Measurements from ENCODE around the gene C15orf40. TPM values are rescaled to one million over a fixed set of nuclear protein-coding genes. Genes with fewer than 3 reads are reported as not detected.

C15orf40 gene
- total RNA-seq, 1 donor from 2014 or later, result 22.1 TPM

- intact Hi-C loops (cut with micrococcal nuclease), result loop anchor here (2.0 to 10.0 kb wide), 4 partner anchors 35 to 441 kb away; partner anchors contain the start of gene RPS17
- peaks cover 22% of the 10 kb centered on the region for H3K4me1 Mint-ChIP-seq (ENCODE audit: low read depth)
Observed at GRCh38 chr15:82985688-82986441, 25.6 kb downstream of the C15orf40 start, which contains the start of gene RAMAC. TSS of gene RAMAC (plus strand) at chr15:82986210. CDS start at chr15:82989019, 2,809 bp downstream.

GRCh38 chr15:82980981-82981380 is 30.5 kb downstream of the C15orf40 start:
- H3K27ac Mint-ChIP-seq, result no peak overlapping the region
- H3K4me3 Mint-ChIP-seq (ENCODE audit: low read depth), result no peak overlapping the region
- no peak for DNase-seq (ENCODE audit: low spot score)
- no peaks in the 10 kb centered on the region for H3K27me3 Mint-ChIP-seq (ENCODE audit: low read depth)
- intact Hi-C loops (cut with micrococcal nuclease), result loop anchor here (10.0 kb wide), 1 partner anchor 436 kb away; the partner anchor contains the start of gene RPS17
- peaks cover 3% of the 10 kb centered on the region for H3K36me3 Mint-ChIP-seq (ENCODE audit: low read depth)
- no peaks in the 10 kb centered on the region for H3K9me3 Mint-ChIP-seq
- peaks cover 19% of the 10 kb centered on the region for H3K4me1 Mint-ChIP-seq (ENCODE audit: low read depth)

More at GRCh38 chr15:82985688-82986441, 25.6 kb downstream of the C15orf40 start, which contains the start of gene RAMAC:
- DNase-seq (ENCODE audit: low spot score), result peak; percentile 87
- peak within 1 kb of the TSS; percentile 95 for H3K27ac Mint-ChIP-seq
- peak within 1 kb of the TSS; percentile 86 for H3K4me3 Mint-ChIP-seq (ENCODE audit: low read depth)
- H3K27me3 Mint-ChIP-seq (ENCODE audit: low read depth), result no peaks in the 10 kb centered on the region
- H3K36me3 Mint-ChIP-seq (ENCODE audit: low read depth), result peaks cover 34% of the 10 kb centered on the region
- no peaks in the 10 kb centered on the region for H3K9me3 Mint-ChIP-seq

- Mint-ChIP-seq H3K27me3 (ENCODE audit: low read depth) (peaks cover 6% of the 10 kb centered on the region), H3K9me3 (no peaks in the 10 kb centered on the region), H3K4me1 (ENCODE audit: low read depth) (peaks cover 11% of the 10 kb centered on the region), H3K4me3 (ENCODE audit: low read depth) (no peak overlapping the region), H3K36me3 (ENCODE audit: low read depth) (peaks cover 3% of the 10 kb centered on the region), H3K27ac (no peak overlapping the region)
- DNase-seq (ENCODE audit: low spot score), result no peak
- intact Hi-C loops (cut with micrococcal nuclease), result loop anchor here (10.0 kb wide), 1 partner anchor 435 kb away; the partner anchor contains the start of gene RPS17
Observed at GRCh38 chr15:82979726-82980125, 31.7 kb downstream of the C15orf40 start.

- H3K9me3 Mint-ChIP-seq, result no peaks in the 10 kb centered on the region
- H3K4me1 Mint-ChIP-seq (ENCODE audit: low read depth), result peaks cover 9% of the 10 kb centered on the region
- peaks cover 6% of the 10 kb centered on the region for H3K27me3 Mint-ChIP-seq (ENCODE audit: low read depth)
- no peak for DNase-seq (ENCODE audit: low spot score)
- no peak overlapping the region for H3K4me3 Mint-ChIP-seq (ENCODE audit: low read depth)
- no peak overlapping the region for H3K27ac Mint-ChIP-seq
- H3K36me3 Mint-ChIP-seq (ENCODE audit: low read depth), result peaks cover 3% of the 10 kb centered on the region
- intact Hi-C loops (cut with micrococcal nuclease), result no loop called here
Observed at GRCh38 chr15:82978438-82978837, 33.0 kb downstream of the C15orf40 start.

GRCh38 chr15:82977076-82977475 is 34.4 kb downstream of the C15orf40 start:
- intact Hi-C loops (cut with micrococcal nuclease), result no loop called here
- Mint-ChIP-seq H3K4me3 (ENCODE audit: low read depth) (no peak overlapping the region), H3K27me3 (ENCODE audit: low read depth) (peaks cover 6% of the 10 kb centered on the region), H3K27ac (no peak overlapping the region), H3K9me3 (no peaks in the 10 kb centered on the region), H3K4me1 (ENCODE audit: low read depth) (peaks cover 12% of the 10 kb centered on the region), H3K36me3 (ENCODE audit: low read depth) (peaks cover 3% of the 10 kb centered on the region)
- no peak for DNase-seq (ENCODE audit: low spot score)

GRCh38 chr15:82972990-82973389 is 38.4 kb downstream of the C15orf40 start:
- no peak overlapping the region for H3K27ac Mint-ChIP-seq
- peaks cover 21% of the 10 kb centered on the region for H3K4me1 Mint-ChIP-seq (ENCODE audit: low read depth)
- no peak overlapping the region for H3K4me3 Mint-ChIP-seq (ENCODE audit: low read depth)
- H3K36me3 Mint-ChIP-seq (ENCODE audit: low read depth), result no peaks in the 10 kb centered on the region
- H3K9me3 Mint-ChIP-seq, result no peaks in the 10 kb centered on the region
- peaks cover 20% of the 10 kb centered on the region for H3K27me3 Mint-ChIP-seq (ENCODE audit: low read depth)
- intact Hi-C loops (cut with micrococcal nuclease), result no loop called here
- no peak for DNase-seq (ENCODE audit: low spot score)

GRCh38 chr15:82971218-82971984 is 40.0 kb downstream of the C15orf40 start:
- intact Hi-C loops (cut with micrococcal nuclease), result no loop called here
- Mint-ChIP-seq H3K9me3 (no peaks in the 10 kb centered on the region), H3K27me3 (ENCODE audit: low read depth) (peaks cover 20% of the 10 kb centered on the region), H3K4me1 (ENCODE audit: low read depth) (peaks cover 28% of the 10 kb centered on the region), H3K27ac (no peak overlapping the region), H3K4me3 (ENCODE audit: low read depth) (no peak overlapping the region), H3K36me3 (ENCODE audit: low read depth) (no peaks in the 10 kb centered on the region)
- no peak for DNase-seq (ENCODE audit: low spot score)

GRCh38 chr15:82970696-82971095 is 40.7 kb downstream of the C15orf40 start:
- no peak for DNase-seq (ENCODE audit: low spot score)
- intact Hi-C loops (cut with micrococcal nuclease), result no loop called here
- no peak overlapping the region for H3K4me3 Mint-ChIP-seq (ENCODE audit: low read depth)
- H3K9me3 Mint-ChIP-seq, result no peaks in the 10 kb centered on the region
- no peak overlapping the region for H3K27ac Mint-ChIP-seq
- H3K4me1 Mint-ChIP-seq (ENCODE audit: low read depth), result peaks cover 35% of the 10 kb centered on the region
- H3K27me3 Mint-ChIP-seq (ENCODE audit: low read depth), result peaks cover 20% of the 10 kb centered on the region
- H3K36me3 Mint-ChIP-seq (ENCODE audit: low read depth), result no peaks in the 10 kb centered on the region

GRCh38 chr15:82970078-82970686 is 41.3 kb downstream of the C15orf40 start:
- Mint-ChIP-seq H3K27ac (no peak overlapping the region), H3K27me3 (ENCODE audit: low read depth) (peaks cover 16% of the 10 kb centered on the region), H3K4me1 (ENCODE audit: low read depth) (peaks cover 36% of the 10 kb centered on the region), H3K4me3 (ENCODE audit: low read depth) (no peak overlapping the region), H3K36me3 (ENCODE audit: low read depth) (no peaks in the 10 kb centered on the region), H3K9me3 (no peaks in the 10 kb centered on the region)
- intact Hi-C loops (cut with micrococcal nuclease), result no loop called here
- no peak for DNase-seq (ENCODE audit: low spot score)

- H3K27me3 Mint-ChIP-seq (ENCODE audit: low read depth), result peaks cover 14% of the 10 kb centered on the region
- intact Hi-C loops (cut with micrococcal nuclease), result loop anchor here (5.0 kb wide), 2 partner anchors 137 to 157 kb away; no protein-coding TSS in a partner anchor
- no peak for DNase-seq (ENCODE audit: low spot score)
- no peak overlapping the region for H3K27ac Mint-ChIP-seq
- no peaks in the 10 kb centered on the region for H3K9me3 Mint-ChIP-seq
- H3K4me1 Mint-ChIP-seq (ENCODE audit: low read depth), result peaks cover 36% of the 10 kb centered on the region
- no peaks in the 10 kb centered on the region for H3K36me3 Mint-ChIP-seq (ENCODE audit: low read depth)
- no peak overlapping the region for H3K4me3 Mint-ChIP-seq (ENCODE audit: low read depth)
Observed at GRCh38 chr15:82969353-82969752, 42.1 kb downstream of the C15orf40 start.

GRCh38 chr15:82968066-82968465 is 43.4 kb downstream of the C15orf40 start:
- no peaks in the 10 kb centered on the region for H3K9me3 Mint-ChIP-seq
- DNase-seq (ENCODE audit: low spot score), result no peak
- no peak overlapping the region for H3K4me3 Mint-ChIP-seq (ENCODE audit: low read depth)
- intact Hi-C loops (cut with micrococcal nuclease), result loop anchor here (5.0 kb wide), 2 partner anchors 136 to 156 kb away; no protein-coding TSS in a partner anchor
- peaks cover 14% of the 10 kb centered on the region for H3K27me3 Mint-ChIP-seq (ENCODE audit: low read depth)
- H3K4me1 Mint-ChIP-seq (ENCODE audit: low read depth), result peaks cover 35% of the 10 kb centered on the region
- H3K27ac Mint-ChIP-seq, result no peak overlapping the region
- H3K36me3 Mint-ChIP-seq (ENCODE audit: low read depth), result no peaks in the 10 kb centered on the region

- Mint-ChIP-seq H3K4me3 (ENCODE audit: low read depth) (no peak overlapping the region), H3K27ac (no peak overlapping the region), H3K4me1 (ENCODE audit: low read depth) (peaks cover 30% of the 10 kb centered on the region), H3K36me3 (ENCODE audit: low read depth) (no peaks in the 10 kb centered on the region), H3K27me3 (ENCODE audit: low read depth) (peaks cover 10% of the 10 kb centered on the region), H3K9me3 (no peaks in the 10 kb centered on the region)
- DNase-seq (ENCODE audit: low spot score), result peak; percentile 20
- intact Hi-C loops (cut with micrococcal nuclease), result loop anchor here (1.0 to 5.0 kb wide), 4 partner anchors 16 to 233 kb away; no protein-coding TSS in a partner anchor
Observed at GRCh38 chr15:82966671-82967071, 44.8 kb downstream of the C15orf40 start.

All from activated T-helper 2 cell treated with anti-CD3 and anti-CD28 coated beads, Interferon-gamma antibody, Interleukin-2, Interleukin-4, amounts not matched to agents 10 μg/mL and 5 μg/mL and 100 μg/mL, durations not matched to agents 14 hours and 24 hours and 36 hours (primary cell).